Endodermal cell (in vitro differentiated cells): ENCODE measurements around the gene HACE1. TPM values are rescaled to one million over a fixed set of nuclear protein-coding genes. Genes with fewer than 3 reads are reported as not detected.

Source experiments
- DNase-seq: peaks from one replicate; pipeline ENCODE4 v3.0.0-alpha.2; 2017
- H3K27ac ChIP-seq: 2 replicates; pipeline ENCODE4 v1.5.1; 2013; ENCODE audit warnings: mild to moderate bottlenecking, low read depth, low read length, moderate library complexity
- H3K27me3 ChIP-seq: 2 replicates; pipeline ENCODE4 v1.6.1; 2013; ENCODE audit warnings: mild to moderate bottlenecking, low read length, moderate library complexity; ENCODE audit not compliant: insufficient read depth, control insufficient read depth, poor library complexity, severe bottlenecking
- H3K36me3 ChIP-seq: 2 replicates; pipeline ENCODE4 v1.7.0; 2013; ENCODE audit warnings: mild to moderate bottlenecking, low read length, moderate library complexity; ENCODE audit not compliant: control insufficient read depth, insufficient read depth
- H3K4me1 ChIP-seq: one replicate; pipeline ENCODE4 v1.7.0; 2013; ENCODE audit warnings: low read length; ENCODE audit not compliant: control insufficient read depth, insufficient read depth
- H3K4me3 ChIP-seq: 2 replicates; pipeline ENCODE4 v1.5.1; 2013; ENCODE audit warnings: mild to moderate bottlenecking, low read length, moderate library complexity
- H3K9ac ChIP-seq: 2 replicates; pipeline ENCODE4 v1.6.1; 2013; ENCODE audit warnings: mild to moderate bottlenecking, low read length, moderate library complexity; ENCODE audit not compliant: poor library complexity, severe bottlenecking; ENCODE audit errors: extremely low read depth
- H3K9me3 ChIP-seq: 2 replicates; pipeline ENCODE4 v1.6.1; 2013; ENCODE audit warnings: mild to moderate bottlenecking, low read length, moderate library complexity; ENCODE audit not compliant: control insufficient read depth
- H3K27ac Mint-ChIP-seq: 2 replicates; pipeline ENCODE4 v1.8.0; 2020; ENCODE audit warnings: mixed read lengths
- H3K27me3 Mint-ChIP-seq: 2 replicates; pipeline ENCODE4 v1.8.0; 2021; ENCODE audit warnings: mild to moderate bottlenecking, mixed read lengths; ENCODE audit not compliant: insufficient read depth
- H3K36me3 Mint-ChIP-seq: 2 replicates; pipeline ENCODE4 v1.8.0; 2020; ENCODE audit warnings: low read depth, mixed read lengths
- H3K4me1 Mint-ChIP-seq: 2 replicates; pipeline ENCODE4 v1.8.0; 2020; ENCODE audit warnings: mixed read lengths
- H3K4me3 Mint-ChIP-seq: 2 replicates; pipeline ENCODE4 v1.8.0; 2020; ENCODE audit warnings: mild to moderate bottlenecking, moderate library complexity, mixed read lengths
- H3K9me3 Mint-ChIP-seq: 2 replicates; pipeline ENCODE4 v1.8.0; 2020; ENCODE audit warnings: mild to moderate bottlenecking, mixed read lengths
- WGBS, 2 experiments: methylation state at CpG; one replicate each; pipeline versions ENCODE4 v1.1.5 to v1.1.7; 2013; ENCODE audit warnings: missing lambda C conversion rate in 2 of 2, mixed read lengths in 1 of 2; ENCODE audit not compliant: insufficient coverage in 1 of 2, insufficient read length in 1 of 2; 5-methylcytosine and 5-hydroxymethylcytosine counted together
- total RNA-seq, 2 donors: library from RNA; stranded (reverse); fragmentation: NEBNext Ultra II Directional in 1 of 2; extraction: Animal tissue kit (Norgen Biotek cat#: 25700) in 1 of 2; gene quantifications; 2 replicates in 1 of 2; 3 replicates in 1 of 2; pipeline ENCODE4 v1.2.1, GENCODE V29; 2021
- TF ChIP-seq, protein P1 (sequence below): fragments of 200-600 bp; sonication (generic); conservative IDR thresholded peaks from 2 replicates; pipeline ENCODE4 v1.5.0; 2021; ENCODE audit warnings: antibody characterized with exemption, mild to moderate bottlenecking

Gene HACE1
- total RNA-seq, 2 donors from 2014 or later = 23.7 to 30.1 TPM

DNA sequence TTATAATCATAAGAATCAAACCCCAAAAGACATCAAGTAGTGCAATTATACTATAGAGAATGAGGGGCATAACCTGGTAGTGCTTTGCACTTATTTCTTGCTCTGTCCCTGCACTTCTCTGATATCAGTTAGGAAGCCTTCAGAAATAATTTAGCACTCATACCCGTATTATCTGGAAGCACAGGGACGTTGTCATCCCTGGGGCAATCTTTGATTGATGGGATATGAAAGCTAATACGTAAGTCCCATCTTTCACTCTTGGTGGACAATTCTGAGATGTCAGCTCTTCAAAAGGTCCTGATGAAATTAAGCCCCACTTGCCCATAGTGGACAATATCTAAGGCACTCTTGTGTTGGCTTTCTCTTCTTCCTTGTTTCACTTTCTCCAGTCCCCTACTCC is 144.9 kb downstream of the HACE1 start:
- Histone ChIP-seq H3K4me3 (no peak overlapping the region), H3K36me3 (no peaks in the 10 kb centered on the region), H3K4me1 (no peaks in the 10 kb centered on the region), H3K27ac (no peak overlapping the region), H3K9me3 (no peaks in the 10 kb centered on the region), H3K9ac (no peak overlapping the region), H3K27me3 (no peaks in the 10 kb centered on the region)
- H3K36me3 Mint-ChIP-seq = peaks cover 5% of the 10 kb centered on the region
- WGBS, 2 experiments = 74 to 100% methylated on average over 1 to 3 of the region's 3 CpGs
- no peak overlapping the region for H3K27ac Mint-ChIP-seq
- no peak for DNase-seq
- H3K27me3 Mint-ChIP-seq = no peaks in the 10 kb centered on the region
- H3K4me1 Mint-ChIP-seq = no peaks in the 10 kb centered on the region
- TF ChIP-seq, protein P1, sequence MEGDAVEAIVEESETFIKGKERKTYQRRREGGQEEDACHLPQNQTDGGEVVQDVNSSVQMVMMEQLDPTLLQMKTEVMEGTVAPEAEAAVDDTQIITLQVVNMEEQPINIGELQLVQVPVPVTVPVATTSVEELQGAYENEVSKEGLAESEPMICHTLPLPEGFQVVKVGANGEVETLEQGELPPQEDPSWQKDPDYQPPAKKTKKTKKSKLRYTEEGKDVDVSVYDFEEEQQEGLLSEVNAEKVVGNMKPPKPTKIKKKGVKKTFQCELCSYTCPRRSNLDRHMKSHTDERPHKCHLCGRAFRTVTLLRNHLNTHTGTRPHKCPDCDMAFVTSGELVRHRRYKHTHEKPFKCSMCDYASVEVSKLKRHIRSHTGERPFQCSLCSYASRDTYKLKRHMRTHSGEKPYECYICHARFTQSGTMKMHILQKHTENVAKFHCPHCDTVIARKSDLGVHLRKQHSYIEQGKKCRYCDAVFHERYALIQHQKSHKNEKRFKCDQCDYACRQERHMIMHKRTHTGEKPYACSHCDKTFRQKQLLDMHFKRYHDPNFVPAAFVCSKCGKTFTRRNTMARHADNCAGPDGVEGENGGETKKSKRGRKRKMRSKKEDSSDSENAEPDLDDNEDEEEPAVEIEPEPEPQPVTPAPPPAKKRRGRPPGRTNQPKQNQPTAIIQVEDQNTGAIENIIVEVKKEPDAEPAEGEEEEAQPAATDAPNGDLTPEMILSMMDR = no peak
- H3K4me3 Mint-ChIP-seq = no peak overlapping the region
- H3K9me3 Mint-ChIP-seq = no peaks in the 10 kb centered on the region

- TF ChIP-seq, protein P1 = no peak
- H3K27me3 ChIP-seq = no peaks in the 10 kb centered on the region
- WGBS, 2 experiments = 90 to 94% methylated on average over 2 of the region's 2 CpGs
Measured at GRCh38 chr6:104713982-104714381, 145.7 kb downstream of the HACE1 start.

GRCh38 chr6:104711371-104711770 is 148.3 kb downstream of the HACE1 start:
- Histone ChIP-seq H3K27me3 (no peaks in the 10 kb centered on the region), H3K27ac (no peak overlapping the region), H3K4me1 (no peaks in the 10 kb centered on the region), H3K9me3 (no peaks in the 10 kb centered on the region), H3K36me3 (no peaks in the 10 kb centered on the region), H3K9ac (no peak overlapping the region), H3K4me3 (no peak overlapping the region)
- no peak for DNase-seq
- Mint-ChIP-seq H3K4me3 (no peak overlapping the region), H3K36me3 (peaks cover 5% of the 10 kb centered on the region), H3K4me1 (no peaks in the 10 kb centered on the region), H3K27me3 (no peaks in the 10 kb centered on the region), H3K27ac (no peak overlapping the region), H3K9me3 (no peaks in the 10 kb centered on the region)
- TF ChIP-seq, protein P1 = no peak
- 93 to 94% methylated on average over 3 to 4 of the region's 4 CpGs for WGBS, 2 experiments

More at GRCh38 chr6:104713982-104714381, 145.7 kb downstream of the HACE1 start:
- H3K4me1 Mint-ChIP-seq = no peaks in the 10 kb centered on the region
- H3K4me3 Mint-ChIP-seq = no peak overlapping the region
- no peak overlapping the region for H3K4me3 ChIP-seq
- no peak for DNase-seq
- H3K27me3 Mint-ChIP-seq = no peaks in the 10 kb centered on the region
- peaks cover 5% of the 10 kb centered on the region for H3K36me3 Mint-ChIP-seq
- H3K27ac ChIP-seq = no peak overlapping the region
- H3K9ac ChIP-seq = no peak overlapping the region
- H3K4me1 ChIP-seq = no peaks in the 10 kb centered on the region
- no peaks in the 10 kb centered on the region for H3K9me3 ChIP-seq
- H3K9me3 Mint-ChIP-seq = no peaks in the 10 kb centered on the region
- H3K27ac Mint-ChIP-seq = no peak overlapping the region
- no peaks in the 10 kb centered on the region for H3K36me3 ChIP-seq
